Measurements from ENCODE around the gene HSPE1. TPM values are rescaled to one million over a fixed set of nuclear protein-coding genes. Genes with fewer than 3 reads are reported as not detected.
A peak's percentile ranks its signal among the peaks of the same experiment; 100 is the strongest.

HSPE1 gene
- total RNA-seq, 1 donor from 2014 or later: 118 TPM

DNA sequence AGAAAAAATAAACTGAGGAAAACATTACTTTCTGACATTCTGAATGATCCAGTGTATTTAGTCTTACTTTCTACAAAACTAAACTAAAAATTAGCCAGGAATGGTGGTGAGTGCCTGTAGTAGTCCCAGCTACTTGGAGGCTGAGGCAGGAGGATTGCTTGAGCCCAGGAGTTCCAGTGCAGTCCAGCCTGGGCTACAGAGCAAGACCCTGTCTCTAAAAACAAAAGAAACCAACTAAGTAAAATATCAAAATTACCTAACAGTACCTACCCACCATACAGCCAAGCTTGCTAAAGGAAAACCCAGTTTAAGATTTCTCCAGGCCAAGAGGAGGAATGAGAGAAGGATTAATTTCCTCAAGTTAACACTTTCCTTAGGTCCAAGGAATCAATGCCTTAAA, 3.5 kb upstream of the HSPE1 start:
- ATAC-seq: no peak
- intact Hi-C loops (cut with micrococcal nuclease): loop anchor here (10.0 kb wide), 1 partner anchor 92 kb away; no protein-coding TSS in a partner anchor
- no peak for DNase-seq

- DNase-seq (no peak), ATAC-seq (no peak)
- intact Hi-C loops (cut with micrococcal nuclease): loop anchor here (10.0 kb wide), 1 partner anchor 93 kb away; no protein-coding TSS in a partner anchor
These were observed 2.9 kb upstream of the HSPE1 start for GRCh38 chr2:197497326-197497725.

GRCh38 chr2:197498235-197498936, 1.8 kb upstream of the HSPE1 start:
- ATAC-seq (no peak), DNase-seq (no peak)
- intact Hi-C loops (cut with micrococcal nuclease): loop anchor here (10.0 kb wide), 1 partner anchor 94 kb away; no protein-coding TSS in a partner anchor

GRCh38 chr2:197498937-197499593, 1.1 kb upstream of the HSPE1 start:
- DNase-seq (peak; percentile 74), ATAC-seq (peak; percentile 30)
- intact Hi-C loops (cut with micrococcal nuclease): loop anchor here (10.0 kb wide), 1 partner anchor 94 kb away; no protein-coding TSS in a partner anchor

GRCh38 chr2:197500503-197501131, 438 bp downstream of the HSPE1 start:
- intact Hi-C loops (cut with micrococcal nuclease): no loop called here
- ATAC-seq (peak; percentile 7), DNase-seq (no peak)

DNA sequence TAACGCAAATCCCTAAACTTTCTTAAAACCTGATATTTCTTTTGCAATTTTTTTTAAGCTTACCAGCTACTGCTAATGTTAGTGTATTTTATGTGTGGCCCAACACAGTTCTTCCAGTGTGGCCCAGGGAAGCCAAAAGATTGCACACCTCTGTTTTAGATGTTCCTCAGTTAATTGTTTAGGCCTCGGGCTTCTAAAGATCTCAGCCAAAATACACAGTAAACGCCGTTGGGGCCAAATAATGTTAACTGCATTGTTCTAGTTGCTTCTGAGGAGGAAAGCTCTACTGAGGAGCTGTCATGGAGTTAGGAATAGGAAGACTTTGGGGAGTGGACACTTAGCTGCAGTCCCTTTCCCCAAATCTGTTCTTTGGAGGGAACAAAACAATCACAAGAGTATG, 2.0 kb downstream of the HSPE1 start:
- intact Hi-C loops (cut with micrococcal nuclease): no loop called here
- DNase-seq (no peak), ATAC-seq (no peak)

DNA sequence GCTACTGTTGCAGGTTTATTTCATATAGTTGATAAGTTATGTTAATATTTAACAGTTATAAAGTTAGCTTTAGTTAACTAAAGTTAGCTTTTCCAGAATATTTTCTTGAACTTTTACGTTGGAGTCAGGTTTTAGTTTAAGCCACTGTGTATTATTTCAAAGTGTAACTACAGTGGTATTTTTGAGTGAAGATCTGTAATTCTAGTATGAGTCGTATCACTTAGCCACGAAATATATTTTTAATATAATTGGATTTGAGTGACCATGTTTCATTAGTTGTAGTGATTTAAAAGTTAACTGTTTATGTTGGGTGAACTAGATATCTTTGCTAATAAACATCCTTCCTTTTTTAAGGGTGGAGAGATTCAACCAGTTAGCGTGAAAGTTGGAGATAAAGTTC, 2.5 kb downstream of the HSPE1 start:
- intact Hi-C loops (cut with micrococcal nuclease): no loop called here
- DNase-seq: no peak
- no peak for ATAC-seq

DNA sequence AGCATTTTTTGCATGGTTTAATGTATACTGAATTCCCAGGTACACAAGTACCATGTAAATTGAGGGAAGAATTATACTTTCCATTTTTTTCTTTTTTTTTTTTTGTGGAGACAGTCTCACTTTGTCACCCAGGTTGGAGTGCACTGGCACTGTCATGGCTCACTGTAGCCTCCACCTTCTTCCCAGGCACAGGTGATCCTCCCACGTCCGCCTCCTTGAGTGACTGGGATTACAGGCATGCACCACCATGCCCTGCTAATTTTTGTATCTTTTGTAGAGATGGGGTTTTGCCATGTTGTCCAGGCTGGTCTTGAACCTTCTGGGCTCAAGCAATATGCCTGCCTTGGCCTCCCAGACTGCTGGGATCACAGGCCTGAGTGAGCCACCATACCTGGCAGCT, 3.8 kb downstream of the HSPE1 start:
- no peak for DNase-seq
- intact Hi-C loops (cut with micrococcal nuclease): no loop called here
- no peak for ATAC-seq

DNA sequence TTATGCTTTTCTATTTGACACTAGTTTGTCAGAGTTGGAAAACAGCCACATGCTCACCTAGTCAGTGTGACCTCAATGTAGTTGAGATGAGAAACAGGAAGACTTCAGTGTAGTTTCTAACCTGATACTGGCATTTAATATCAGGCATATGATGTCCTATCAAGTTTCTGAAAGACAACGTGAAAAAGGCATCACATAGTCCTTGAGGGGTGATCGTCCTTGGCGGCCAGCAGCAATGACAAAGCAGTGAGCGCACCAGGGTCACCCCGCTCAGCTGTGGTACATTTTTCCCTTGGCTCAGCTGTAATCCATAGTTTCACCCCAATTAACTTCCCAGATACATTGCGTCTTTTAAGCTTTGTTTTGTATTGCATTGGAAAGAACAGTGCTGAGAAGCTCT, 4.3 kb downstream of the HSPE1 start:
- intact Hi-C loops (cut with micrococcal nuclease): no loop called here
- DNase-seq (no peak), ATAC-seq (no peak)

GRCh38 chr2:197506658-197507057, 6.5 kb downstream of the HSPE1 start:
- DNase-seq (no peak), ATAC-seq (no peak)
- intact Hi-C loops (cut with micrococcal nuclease): no loop called here

DNA sequence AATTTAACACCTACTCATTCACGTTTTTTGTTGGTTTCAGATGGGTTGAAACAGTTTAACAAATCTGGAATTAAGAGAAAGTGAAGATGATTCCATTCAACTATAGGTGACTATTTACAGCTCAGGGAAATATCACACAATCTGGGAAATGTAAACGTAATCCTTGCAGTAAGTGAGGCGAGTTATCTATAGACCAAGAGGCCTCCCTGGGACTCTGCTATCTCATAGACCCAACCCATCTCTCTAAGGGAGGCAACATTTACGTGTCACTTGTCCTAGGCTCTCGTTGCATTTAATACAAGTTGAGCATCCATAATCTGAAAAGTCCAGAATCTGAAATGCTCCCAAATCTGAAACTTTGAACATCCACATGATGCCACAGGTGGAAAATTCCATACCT, 13.7 kb downstream of the HSPE1 start:
- ATAC-seq: no peak
- no peak for DNase-seq
- intact Hi-C loops (cut with micrococcal nuclease): no loop called here

GRCh38 chr2:197514754-197515153, 14.6 kb downstream of the HSPE1 start:
- DNase-seq (no peak), ATAC-seq (no peak)
- intact Hi-C loops (cut with micrococcal nuclease): no loop called here

DNA sequence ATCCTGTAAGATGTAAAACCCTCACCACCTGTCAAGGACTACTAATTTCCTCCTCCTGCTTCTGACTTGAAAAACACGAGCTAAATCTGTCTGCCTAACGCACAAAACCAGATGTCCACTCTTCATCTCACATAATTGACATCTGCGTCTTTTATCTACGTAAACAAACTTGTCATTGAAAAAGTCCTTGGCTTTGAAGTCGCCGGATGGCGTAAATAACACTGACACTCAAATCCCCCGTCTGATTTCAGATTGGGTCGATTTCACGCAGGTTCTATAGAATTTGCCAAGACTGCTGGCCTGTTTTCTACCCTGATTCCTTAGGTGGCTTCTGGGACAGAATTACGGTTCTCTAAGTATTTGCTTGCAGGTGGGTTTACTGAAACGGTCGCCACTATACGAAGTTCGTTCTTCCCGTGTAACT, 15.1 kb downstream of the HSPE1 start:
- ATAC-seq (peak; percentile 1), DNase-seq (no peak)
- intact Hi-C loops (cut with micrococcal nuclease): no loop called here

DNA sequence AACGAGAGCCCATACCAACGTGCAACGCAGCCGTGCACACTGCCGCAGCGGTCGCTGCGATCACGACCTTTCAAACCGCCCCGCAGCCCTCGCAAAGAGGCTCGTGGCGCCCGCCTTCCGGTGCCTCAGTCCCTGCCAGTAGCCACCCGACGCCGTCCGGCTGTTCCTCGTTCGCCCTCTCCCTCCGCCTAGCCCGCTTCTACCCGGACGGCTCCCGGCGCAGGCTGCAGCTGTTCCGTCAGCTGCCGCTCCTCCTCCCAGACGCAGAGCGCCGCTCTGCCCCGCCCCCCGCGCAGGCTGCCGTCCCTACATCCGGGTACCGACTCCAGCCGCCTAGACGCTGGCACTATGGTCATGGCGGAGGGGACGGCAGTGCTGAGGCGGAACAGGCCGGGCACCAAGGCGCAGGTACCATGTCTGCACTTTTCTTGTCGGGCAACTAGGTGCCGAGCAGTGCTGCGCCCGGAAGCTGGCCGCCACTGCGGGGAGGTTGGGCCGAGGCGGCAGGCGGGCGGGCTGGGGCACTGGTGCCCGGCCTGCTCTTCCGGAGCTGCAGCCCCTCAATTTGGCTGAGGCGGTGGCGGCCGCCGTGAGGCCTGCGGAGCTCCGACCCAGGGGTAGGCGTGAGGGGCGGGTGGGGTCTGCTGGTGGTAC, 15.7 kb downstream of the HSPE1 start, which contains the start of gene MOB4:
MOB4 (plus strand) TSS at position 328 of the 654 bp plus-strand sequence; CDS start at position 349, 21 bp downstream.
- peak; percentile 99 for ATAC-seq
- DNase-seq: peak; percentile 97
- intact Hi-C loops (cut with micrococcal nuclease): no loop called here

- intact Hi-C loops (cut with micrococcal nuclease): no loop called here
- ATAC-seq: no peak
- DNase-seq: no peak
These were observed 16.2 kb downstream of the HSPE1 start for GRCh38 chr2:197516393-197516761.

- DNase-seq (no peak), ATAC-seq (no peak)
- intact Hi-C loops (cut with micrococcal nuclease): no loop called here
These were observed 17.0 kb downstream of the HSPE1 start for GRCh38 chr2:197517150-197517549.

GRCh38 chr2:197538412-197538811, 38.2 kb downstream of the HSPE1 start:
- intact Hi-C loops (cut with micrococcal nuclease): no loop called here
- ATAC-seq (peak; percentile 27), DNase-seq (no peak)

- intact Hi-C loops (cut with micrococcal nuclease): no loop called here
- ATAC-seq (no peak), DNase-seq (no peak)
These were observed 39.6 kb downstream of the HSPE1 start for GRCh38 chr2:197539734-197540133.

DNA sequence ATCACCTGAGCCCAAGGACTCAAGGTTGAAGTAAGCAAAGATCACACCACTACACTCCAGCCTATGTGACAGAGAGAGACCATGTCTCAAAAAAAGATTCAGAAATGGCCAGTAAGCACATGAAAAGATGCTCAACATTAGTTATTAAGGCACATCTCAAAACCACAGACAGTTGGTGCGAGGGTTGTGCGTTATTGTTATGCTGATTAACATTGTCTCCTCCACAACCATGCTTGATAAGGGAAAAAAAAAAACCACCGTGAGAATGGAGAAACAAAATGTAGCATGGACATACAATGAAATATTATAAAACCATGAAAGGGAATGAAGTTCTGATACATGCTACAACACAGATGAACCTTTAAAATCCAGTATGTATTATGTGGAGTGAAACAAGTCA, 43.0 kb downstream of the HSPE1 start:
- ATAC-seq: no peak
- DNase-seq: no peak
- intact Hi-C loops (cut with micrococcal nuclease): no loop called here

Data from left ventricle myocardium superior (tissue), 1 donor.